Esophagus muscularis mucosa (tissue), 4 donors: Measurements from ENCODE around the gene OR13C8. TPM values are rescaled to one million over a fixed set of nuclear protein-coding genes. Genes with fewer than 3 reads are reported as not detected.

Source experiments
- DNase-seq: peaks from one replicate; pipeline ENCODE4 v3.0.0-alpha.2; 2017; ENCODE audit errors: extremely low spot score
- H3K27ac ChIP-seq, 4 donors: fragments of 200-600 bp; sonication (generic); replicated peaks in 1 of 4; 1 replicate in 3 of 4; 2 replicates in 1 of 4; pipeline ENCODE4 v1.5.1; 2016 to 2019; ENCODE audit warnings: mild to moderate bottlenecking in 1 of 4
- H3K27me3 ChIP-seq, 4 donors: fragments of 200-600 bp; sonication (generic); one replicate each; pipeline versions ENCODE4 v1.5.1 to v1.6.0; 2016 to 2019
- H3K36me3 ChIP-seq, 4 donors: fragments of 200-600 bp; sonication (generic); one replicate each; pipeline ENCODE4 v1.5.1; 2016 to 2019
- H3K4me1 ChIP-seq, 4 donors: fragments of 200-600 bp; sonication (generic); one replicate each; pipeline ENCODE4 v1.5.1; 2016 to 2019
- H3K4me3 ChIP-seq, 4 donors: fragments of 200-600 bp; sonication (generic); 1 replicate in 2 of 4; 2 replicates in 2 of 4; pipeline ENCODE4 v1.5.1; 2016 to 2019; ENCODE audit warnings: mild to moderate bottlenecking in 4 of 4, moderate library complexity in 1 of 4
- H3K9me3 ChIP-seq, 4 donors: fragments of 200-600 bp; sonication (generic); 1 replicate in 3 of 4; 2 replicates in 1 of 4; pipeline ENCODE4 v1.5.1; 2016 to 2019
- CTCF ChIP-seq, 3 experiments: fragments of 200-600 bp in 2 of 3; fragments of 450-650 bp in 1 of 3; sonication (generic) in 2 of 3; IDR thresholded peaks; one replicate each; pipeline ENCODE4 v1.5.1; 2017 to 2019; ENCODE audit warnings: antibody characterized with exemption in 3 of 3, mild to moderate bottlenecking in 2 of 3, moderate library complexity in 1 of 3
- EP300 ChIP-seq: sonication (generic); formaldehyde crosslinking; IDR thresholded peaks from one replicate; pipeline ENCODE4 v1.6.1; 2017; ENCODE audit warnings: antibody characterized with exemption
- POLR2A ChIP-seq: fragments of 450-650 bp; IDR thresholded peaks from one replicate; pipeline ENCODE4 v1.6.1; 2017; ENCODE audit warnings: antibody characterized with exemption, moderate library complexity, mild to moderate bottlenecking, low read depth
- POLR2AphosphoS5 ChIP-seq, 2 donors: sonication (generic); formaldehyde crosslinking; IDR thresholded peaks; one replicate each; pipeline ENCODE4 v1.6.1; 2017; ENCODE audit warnings: antibody characterized with exemption in 2 of 2
- WGBS: methylation state at CpG from one replicate; pipeline ENCODE4 v1.1.5; 2018; 5-methylcytosine and 5-hydroxymethylcytosine counted together
- intact Hi-C: fragments of 100-400 bp; cut with DNase I; formaldehyde crosslinking; loops from one replicate; pipeline ENCODE4 v1.15.1; 2023
- total RNA-seq, 4 donors: library from RNA; depleted of rRNA; stranded (reverse); fragments of >200 nt; gene quantifications; one replicate each; pipeline versions ENCODE4 v1.1.0 to v1.2.1, GENCODE V29; 2016

OR13C8 gene
- total RNA-seq, 4 donors from 2014 or later, result not detected

GRCh38 chr9:104544644-104545043 lies 24.3 kb upstream of the OR13C8 start:
- H3K27me3 ChIP-seq, result no peaks in the 10 kb centered on the region
- no peaks in the 10 kb centered on the region for H3K36me3 ChIP-seq
- no peaks in the 10 kb centered on the region for H3K9me3 ChIP-seq
- DNase-seq, result no peak
- TF ChIP-seq CTCF (IDR thresholded peaks at IDR 0.05), result no peak
- TF ChIP-seq EP300, result no peak
- no peak for TF ChIP-seq POLR2AphosphoS5 (IDR thresholded peaks at IDR 0.05)
- no peak for TF ChIP-seq POLR2A
- intact Hi-C loops, result no loop called here
- 87% methylated on average over 4 of the region's 4 CpGs for WGBS
- H3K27ac ChIP-seq, result no peak overlapping the region
- no peaks in the 10 kb centered on the region for H3K4me1 ChIP-seq
- no peak overlapping the region for H3K4me3 ChIP-seq

- 33% methylated on average over 1 of the region's 1 CpG for WGBS
- no peak overlapping the region for H3K27ac ChIP-seq
Measured at GRCh38 chr9:104553261-104553660, 15.7 kb upstream of the OR13C8 start.

GRCh38 chr9:104555521-104555920 lies 13.4 kb upstream of the OR13C8 start:
- no peak for DNase-seq
- H3K27me3 ChIP-seq, result no peaks in the 10 kb centered on the region
- no peak for TF ChIP-seq EP300
- TF ChIP-seq POLR2AphosphoS5 (IDR thresholded peaks at IDR 0.05), result no peak
- TF ChIP-seq POLR2A, result no peak
- TF ChIP-seq CTCF (IDR thresholded peaks at IDR 0.05), result no peak
- intact Hi-C loops, result no loop called here
- WGBS, result 95% methylated on average over 1 of the region's 1 CpG
- H3K4me3 ChIP-seq, result no peak overlapping the region
- H3K9me3 ChIP-seq, result peaks cover 0 to 7% (median 3%) of the 10 kb centered on the region in 4 donors
- H3K27ac ChIP-seq, result no peak overlapping the region
- H3K36me3 ChIP-seq, result no peaks in the 10 kb centered on the region
- H3K4me1 ChIP-seq, result no peaks in the 10 kb centered on the region

More at GRCh38 chr9:104553261-104553660, 15.7 kb upstream of the OR13C8 start:
- Histone ChIP-seq H3K9me3 (no peaks in the 10 kb centered on the region), H3K4me1 (no peaks in the 10 kb centered on the region), H3K27me3 (no peaks in the 10 kb centered on the region), H3K36me3 (no peaks in the 10 kb centered on the region), H3K4me3 (no peak overlapping the region)
- intact Hi-C loops, result no loop called here
- DNase-seq, result no peak
- TF ChIP-seq CTCF (IDR thresholded peaks at IDR 0.05) (no peak), POLR2AphosphoS5 (IDR thresholded peaks at IDR 0.05) (no peak), EP300 (no peak), POLR2A (no peak)

- H3K36me3 ChIP-seq, result no peaks in the 10 kb centered on the region
- TF ChIP-seq POLR2A, result no peak
- TF ChIP-seq CTCF (IDR thresholded peaks at IDR 0.05), result no peak
- no peak for TF ChIP-seq POLR2AphosphoS5 (IDR thresholded peaks at IDR 0.05)
- TF ChIP-seq EP300, result no peak
- no peak for DNase-seq
- no peak overlapping the region for H3K4me3 ChIP-seq
- peaks cover 0 to 7% (median 3%) of the 10 kb centered on the region in 4 donors for H3K9me3 ChIP-seq
- H3K27ac ChIP-seq, result no peak overlapping the region
- no peaks in the 10 kb centered on the region for H3K4me1 ChIP-seq
- intact Hi-C loops, result no loop called here
- no peaks in the 10 kb centered on the region for H3K27me3 ChIP-seq
- 81% methylated on average over 4 of the region's 8 CpGs for WGBS
Measured at GRCh38 chr9:104556830-104557634, 11.9 kb upstream of the OR13C8 start.

GRCh38 chr9:104564358-104564757 lies 4.6 kb upstream of the OR13C8 start:
- H3K4me1 ChIP-seq, result no peaks in the 10 kb centered on the region
- no peak for DNase-seq
- no peak overlapping the region for H3K4me3 ChIP-seq
- H3K27ac ChIP-seq, result no peak overlapping the region
- TF ChIP-seq CTCF (IDR thresholded peaks at IDR 0.05), result no peak
- peaks cover 0 to 4% (median 0%) of the 10 kb centered on the region in 4 donors for H3K9me3 ChIP-seq
- H3K36me3 ChIP-seq, result no peaks in the 10 kb centered on the region
- intact Hi-C loops, result no loop called here
- 48% methylated on average over 1 of the region's 1 CpG for WGBS
- no peaks in the 10 kb centered on the region for H3K27me3 ChIP-seq
